HG03066 (cell line): ENCODE results near the gene PPIL3.

Experiments
- ATAC-seq: cut with Tn5 transposase; IDR thresholded peaks from one replicate; pipeline ENCODE4 v1.9.1; 2021; ENCODE audit warnings: low read depth; ENCODE audit not compliant: unreplicated experiment

Gene PPIL3

GRCh38 chr2:200861617-200862155 is 27.2 kb downstream of the PPIL3 start:
- ATAC-seq: no peak

DNA sequence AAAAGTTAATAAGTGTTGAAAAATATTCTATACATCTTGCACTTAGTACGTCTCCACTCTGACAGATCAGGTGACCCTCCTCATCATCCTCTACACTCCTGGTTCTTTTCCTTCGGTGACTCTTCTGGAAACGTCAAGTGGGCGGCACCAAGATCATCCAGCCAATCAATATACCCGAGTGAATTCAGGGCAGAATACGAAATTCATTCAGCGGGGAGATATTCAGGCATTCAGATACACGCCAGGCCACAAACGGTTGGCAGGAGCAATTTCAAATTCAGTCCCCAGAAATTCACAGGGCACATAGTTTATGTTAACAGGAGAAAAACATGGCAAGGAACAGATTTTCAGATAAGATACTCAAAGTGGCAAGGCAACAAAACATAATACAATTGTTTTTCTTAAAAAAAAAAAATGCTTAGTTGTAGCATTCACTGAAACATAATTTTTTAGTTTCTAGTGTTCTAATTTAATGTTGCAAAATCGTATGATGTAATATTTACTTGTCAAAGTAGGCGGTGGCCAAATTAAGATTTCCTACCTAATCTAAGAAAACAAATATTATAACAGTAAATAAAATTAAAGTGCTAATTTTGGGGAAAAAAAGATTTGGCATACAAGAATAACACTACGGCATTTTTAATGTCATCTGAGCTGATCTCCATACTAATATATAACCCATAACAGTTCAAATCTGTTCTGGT is 28.6 kb downstream of the PPIL3 start:
- no peak for ATAC-seq

GRCh38 chr2:200856806-200857205 is 32.1 kb downstream of the PPIL3 start:
- ATAC-seq: no peak

DNA sequence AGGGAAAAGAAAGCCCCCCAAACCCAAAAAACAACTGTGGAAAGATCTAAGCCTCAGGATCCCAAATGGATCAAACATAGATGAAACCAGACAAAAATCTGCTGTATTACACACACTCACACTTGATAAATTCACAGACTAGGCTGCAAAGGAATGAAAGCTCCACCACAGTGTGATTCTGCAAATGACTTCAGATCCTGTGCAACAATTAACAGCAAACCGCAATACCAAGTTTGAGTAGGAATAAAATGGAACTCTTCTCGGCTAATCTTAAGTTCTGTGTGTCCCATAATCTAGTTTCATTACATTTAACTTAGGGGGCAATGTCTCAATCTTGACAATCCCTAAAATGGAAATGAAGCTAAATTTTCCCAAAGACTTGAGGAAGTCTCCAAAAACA is 36.3 kb downstream of the PPIL3 start:
- ATAC-seq: no peak

DNA sequence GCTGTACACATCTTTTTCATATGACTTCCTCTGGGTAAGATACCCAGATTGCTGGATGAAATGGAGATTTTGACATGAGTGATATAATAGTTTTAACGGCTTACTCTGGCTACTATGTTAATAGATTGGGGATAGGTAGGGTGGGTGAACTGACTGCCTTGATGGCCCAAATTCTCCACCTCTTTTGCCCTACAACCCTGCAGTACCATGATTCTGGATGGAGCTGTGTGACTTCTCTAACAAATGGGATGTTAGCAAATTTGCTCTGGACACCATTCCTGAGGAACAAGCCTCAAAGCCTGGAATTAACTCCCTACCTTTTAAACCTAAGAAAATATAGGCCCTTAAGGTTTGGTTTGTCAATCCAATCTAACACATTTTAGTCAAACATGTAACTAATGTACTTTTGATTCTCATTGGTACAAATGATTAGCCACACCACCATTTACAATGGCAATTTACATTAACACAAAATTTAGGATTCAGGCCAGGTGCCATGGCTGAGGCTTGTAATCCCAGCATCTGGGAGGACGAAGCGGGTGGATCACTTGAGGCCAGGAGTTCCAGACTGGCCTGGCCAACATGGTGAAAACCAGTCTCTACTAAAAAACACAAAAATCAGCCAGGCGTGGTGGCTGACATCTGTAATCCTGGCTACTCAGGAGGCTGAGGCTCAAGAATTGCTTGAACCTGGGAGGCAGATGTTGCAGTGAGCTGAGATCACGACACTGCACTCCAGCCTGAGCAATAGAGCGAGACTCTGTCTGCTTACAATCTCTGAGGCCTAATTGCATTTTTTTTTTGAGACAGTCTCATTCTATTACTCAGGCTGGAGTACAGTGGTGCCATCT is 37.3 kb downstream of the PPIL3 start:
- no peak for ATAC-seq

- ATAC-seq: no peak
Observed at GRCh38 chr2:200850512-200851256, 38.2 kb downstream of the PPIL3 start.

GRCh38 chr2:200847939-200848338 is 40.9 kb downstream of the PPIL3 start:
- ATAC-seq: no peak

DNA sequence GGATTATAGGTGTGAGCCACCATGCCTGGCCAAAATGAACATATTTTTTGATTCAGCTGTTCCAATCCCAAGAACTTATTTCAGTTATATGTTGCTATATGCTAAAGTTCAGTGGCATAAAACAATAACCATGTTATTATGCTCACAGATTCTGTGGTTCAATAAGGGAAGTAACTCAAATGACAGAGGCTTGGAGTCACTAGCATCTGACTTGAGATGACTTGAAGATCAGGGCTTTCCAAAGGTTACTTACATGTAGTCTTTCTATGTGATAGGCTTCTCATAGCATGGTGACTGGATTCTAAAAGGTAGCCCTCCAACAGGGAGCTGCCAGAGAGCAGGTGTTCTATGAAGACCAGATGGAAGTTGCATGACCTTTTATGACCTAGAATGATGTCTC is 41.6 kb downstream of the PPIL3 start:
- no peak for ATAC-seq

- no peak for ATAC-seq
Observed at GRCh38 chr2:200845669-200846325, 43.1 kb downstream of the PPIL3 start.

- ATAC-seq: no peak
Observed at GRCh38 chr2:200845194-200845593, 43.7 kb downstream of the PPIL3 start.

DNA sequence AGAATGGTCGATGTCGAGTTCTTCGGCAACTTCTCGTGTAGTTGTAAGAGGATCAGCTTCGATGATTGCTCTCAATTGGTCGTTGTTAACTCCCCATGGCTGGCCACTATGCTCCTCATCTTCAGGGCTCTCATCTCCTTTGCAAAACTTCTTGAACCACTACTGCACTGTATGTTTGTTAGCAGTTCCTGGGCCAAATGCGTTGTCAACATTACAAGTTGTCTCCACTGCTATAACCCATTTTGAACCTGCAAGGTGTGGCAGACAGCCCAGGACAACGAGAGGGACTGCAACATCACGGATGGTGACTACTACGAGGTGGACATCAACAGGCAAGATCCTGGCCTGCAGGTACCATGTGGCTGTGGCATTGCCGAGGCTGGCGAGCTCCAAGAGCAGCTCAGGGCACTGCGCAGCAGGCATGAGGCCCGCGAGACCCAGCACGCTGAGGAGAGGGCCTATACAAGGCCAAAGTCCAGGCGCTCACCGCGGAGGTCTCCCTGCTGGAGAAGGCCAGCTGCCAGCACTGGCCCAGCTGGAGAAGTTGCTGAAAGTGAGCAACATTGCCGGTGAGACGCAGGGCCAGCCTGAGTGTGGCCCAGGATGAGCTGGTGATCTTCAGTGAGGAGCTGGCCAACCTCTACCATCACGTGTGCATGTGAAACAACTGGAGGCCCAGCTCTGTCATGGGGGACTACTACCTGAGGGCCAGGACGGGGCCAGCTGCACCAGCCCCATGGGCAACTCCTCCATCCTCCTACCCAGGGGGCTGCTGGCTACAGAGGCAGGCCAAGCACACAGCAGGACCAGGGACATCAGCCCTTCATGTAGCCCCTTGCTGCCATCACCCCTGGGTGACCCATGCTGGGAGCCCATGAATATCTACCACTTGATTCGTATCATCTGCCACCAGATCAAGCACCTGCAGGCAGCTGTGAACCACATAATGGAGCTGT is 44.6 kb downstream of the PPIL3 start:
- no peak for ATAC-seq

DNA sequence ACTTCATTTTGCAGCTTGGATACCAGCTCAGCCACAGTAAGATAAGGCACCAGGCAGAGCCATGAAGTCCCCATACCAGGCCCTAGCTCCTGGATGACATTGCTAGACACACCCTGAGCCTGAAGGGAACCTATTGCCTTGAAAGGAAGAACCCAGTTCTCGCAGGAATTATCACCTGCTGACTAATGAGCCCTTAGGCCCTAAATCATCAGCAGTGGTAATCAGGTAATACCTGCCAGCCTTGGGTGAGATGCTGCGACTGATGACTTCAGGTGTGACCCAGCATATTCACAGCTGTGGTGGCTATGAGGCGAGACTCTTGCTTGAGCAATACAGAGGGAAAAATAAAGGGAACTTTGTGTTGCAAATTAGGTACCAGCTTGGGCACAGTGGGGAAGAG is 49.4 kb downstream of the PPIL3 start:
- no peak for ATAC-seq

- no peak for ATAC-seq
Observed at GRCh38 chr2:200834701-200835100, 54.2 kb downstream of the PPIL3 start.

DNA sequence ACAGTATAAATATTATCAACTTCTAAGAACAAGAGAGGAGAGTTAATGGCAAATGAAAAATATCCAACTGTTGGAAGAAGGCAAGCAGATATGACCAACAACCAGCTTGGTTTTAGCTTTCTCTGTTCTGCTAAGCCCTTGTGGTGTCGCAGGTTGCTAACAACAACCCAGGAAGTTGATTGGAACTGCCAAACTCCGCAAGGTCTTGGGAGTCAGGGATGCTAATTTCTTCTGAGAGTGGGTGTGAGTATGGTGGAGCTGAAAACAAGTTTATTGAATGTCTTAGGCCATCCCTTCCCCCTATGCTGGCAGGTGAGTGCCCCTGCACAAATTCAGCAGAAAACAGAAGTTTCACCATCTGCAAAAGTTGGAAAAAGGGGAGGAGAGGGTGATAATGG is 59.6 kb downstream of the PPIL3 start:
- no peak for ATAC-seq

GRCh38 chr2:200828572-200829257 is 60.2 kb downstream of the PPIL3 start:
- no peak for ATAC-seq

GRCh38 chr2:200828104-200828503 is 60.8 kb downstream of the PPIL3 start:
- ATAC-seq: no peak

- ATAC-seq: no peak
Observed at GRCh38 chr2:200821686-200822245, 67.1 kb downstream of the PPIL3 start.
